ENCODE data around the gene UCP3.

DNA sequence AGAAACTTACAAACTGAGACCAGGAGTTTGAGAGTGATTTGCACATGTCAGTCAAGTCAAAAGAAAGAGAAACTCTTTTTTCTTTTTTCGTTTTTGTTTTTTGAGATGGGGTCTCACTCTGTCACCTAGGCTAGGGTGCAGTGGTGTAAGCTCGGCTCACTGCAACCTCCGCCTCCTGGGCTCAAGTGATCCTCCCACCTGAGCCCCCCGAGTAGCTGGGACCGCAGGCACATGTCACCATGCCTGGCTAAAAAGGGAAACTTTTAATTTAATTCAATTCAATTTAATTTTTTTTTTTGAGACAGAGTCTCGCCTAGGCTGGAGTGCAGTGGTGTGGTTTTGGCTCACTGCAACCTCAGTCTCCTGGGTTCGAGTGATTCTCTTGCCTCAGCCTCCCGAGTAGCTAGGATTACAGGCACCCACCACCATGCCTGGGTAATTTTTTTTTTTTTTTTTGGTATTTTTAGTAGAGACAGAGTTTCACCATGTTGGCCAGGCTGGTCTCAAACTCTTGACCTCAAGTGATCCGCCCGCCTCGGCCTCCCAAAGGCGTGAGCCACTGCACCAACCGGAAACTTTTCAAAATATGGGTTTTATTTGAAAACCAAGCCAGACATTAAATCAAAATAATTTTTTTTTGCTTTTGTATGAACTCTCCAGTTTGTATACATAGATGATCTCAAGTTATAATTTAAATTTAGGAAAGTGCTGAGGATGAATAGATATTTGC, 9.9 kb downstream of the UCP3 start:
- TF ChIP-seq JUN (IDR thresholded peaks at IDR 0.05; ENCODE audit: low read depth, low read length): no peak
- TF ChIP-seq, protein P1, sequence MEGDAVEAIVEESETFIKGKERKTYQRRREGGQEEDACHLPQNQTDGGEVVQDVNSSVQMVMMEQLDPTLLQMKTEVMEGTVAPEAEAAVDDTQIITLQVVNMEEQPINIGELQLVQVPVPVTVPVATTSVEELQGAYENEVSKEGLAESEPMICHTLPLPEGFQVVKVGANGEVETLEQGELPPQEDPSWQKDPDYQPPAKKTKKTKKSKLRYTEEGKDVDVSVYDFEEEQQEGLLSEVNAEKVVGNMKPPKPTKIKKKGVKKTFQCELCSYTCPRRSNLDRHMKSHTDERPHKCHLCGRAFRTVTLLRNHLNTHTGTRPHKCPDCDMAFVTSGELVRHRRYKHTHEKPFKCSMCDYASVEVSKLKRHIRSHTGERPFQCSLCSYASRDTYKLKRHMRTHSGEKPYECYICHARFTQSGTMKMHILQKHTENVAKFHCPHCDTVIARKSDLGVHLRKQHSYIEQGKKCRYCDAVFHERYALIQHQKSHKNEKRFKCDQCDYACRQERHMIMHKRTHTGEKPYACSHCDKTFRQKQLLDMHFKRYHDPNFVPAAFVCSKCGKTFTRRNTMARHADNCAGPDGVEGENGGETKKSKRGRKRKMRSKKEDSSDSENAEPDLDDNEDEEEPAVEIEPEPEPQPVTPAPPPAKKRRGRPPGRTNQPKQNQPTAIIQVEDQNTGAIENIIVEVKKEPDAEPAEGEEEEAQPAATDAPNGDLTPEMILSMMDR (IDR thresholded peaks at IDR 0.05; ENCODE audit: control extremely low read depth in 1 of 3, insufficient read depth in 1 of 3, low read depth in 1 of 3, low read length in 3 of 3): no peak
- TF ChIP-seq USF2 (IDR thresholded peaks at IDR 0.05; ENCODE audit: low read length): no peak
- TF ChIP-seq TCF12 (IDR thresholded peaks at IDR 0.05; ENCODE audit: low read depth, low read length): no peak
- no peak for TF ChIP-seq CREB1 (IDR thresholded peaks at IDR 0.05)
- TF ChIP-seq, protein P2, sequence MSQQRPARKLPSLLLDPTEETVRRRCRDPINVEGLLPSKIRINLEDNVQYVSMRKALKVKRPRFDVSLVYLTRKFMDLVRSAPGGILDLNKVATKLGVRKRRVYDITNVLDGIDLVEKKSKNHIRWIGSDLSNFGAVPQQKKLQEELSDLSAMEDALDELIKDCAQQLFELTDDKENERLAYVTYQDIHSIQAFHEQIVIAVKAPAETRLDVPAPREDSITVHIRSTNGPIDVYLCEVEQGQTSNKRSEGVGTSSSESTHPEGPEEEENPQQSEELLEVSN (IDR thresholded peaks at IDR 0.05): no peak
- TF ChIP-seq YY1 (IDR thresholded peaks at IDR 0.05; ENCODE audit: low read depth, low read length): no peak
- TF ChIP-seq, protein P3, sequence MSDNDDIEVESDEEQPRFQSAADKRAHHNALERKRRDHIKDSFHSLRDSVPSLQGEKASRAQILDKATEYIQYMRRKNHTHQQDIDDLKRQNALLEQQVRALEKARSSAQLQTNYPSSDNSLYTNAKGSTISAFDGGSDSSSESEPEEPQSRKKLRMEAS (IDR thresholded peaks at IDR 0.05): no peak

Measured in H1 (cell line).